GM12892 (cell line): ENCODE data around the gene MPRIP.
A peak's percentile ranks its signal among the peaks of the same experiment; 100 is the strongest.

ENCODE experiments used
- DNase-seq: peaks from one replicate; pipeline ENCODE4 v3.0.0; 2011; ENCODE audit not compliant: insufficient read length
- FAIRE-seq: peaks from 2 replicates; lab custom pipeline; 2011; peaks lifted over from hg19 to GRCh38; lab: Jason Lieb, UNC
- POLR2A ChIP-seq: IDR thresholded peaks from 2 replicates; pipeline ENCODE4 v1.6.1; 2011; ENCODE audit warnings: low read depth, low read length, control low read depth
- POLR2AphosphoS5 ChIP-seq: IDR thresholded peaks from 2 replicates; pipeline ENCODE4 v1.6.1; 2011; ENCODE audit warnings: low read depth, low read length, control low read depth
- TAF1 ChIP-seq: IDR thresholded peaks from 2 replicates; pipeline ENCODE4 v1.6.1; 2011; ENCODE audit warnings: low read depth, mild to moderate bottlenecking, control low read depth, low read length, borderline replicate concordance

Gene MPRIP

GRCh38 chr17:17120701-17121100 lies 78.4 kb downstream of the MPRIP start:
- no peak for TF ChIP-seq POLR2AphosphoS5
- TF ChIP-seq TAF1: no peak
- TF ChIP-seq POLR2A: no peak
- FAIRE-seq: no peak
- DNase-seq: no peak

GRCh38 chr17:17121162-17121561 lies 78.9 kb downstream of the MPRIP start:
- TF ChIP-seq POLR2AphosphoS5 (no peak), POLR2A (no peak)
- FAIRE-seq (no peak), DNase-seq (no peak)

- DNase-seq: no peak
- peak; percentile 24 for FAIRE-seq
- TF ChIP-seq POLR2A (no peak), POLR2AphosphoS5 (no peak), TAF1 (no peak)
Measured at GRCh38 chr17:17122781-17123483, 80.7 kb downstream of the MPRIP start.

GRCh38 chr17:17124341-17124740 lies 82.1 kb downstream of the MPRIP start:
- DNase-seq (no peak), FAIRE-seq (no peak)
- TF ChIP-seq POLR2A: no peak
- no peak for TF ChIP-seq POLR2AphosphoS5
- no peak for TF ChIP-seq TAF1

GRCh38 chr17:17125136-17126084 lies 83.2 kb downstream of the MPRIP start:
- FAIRE-seq: peak; percentile 14
- no peak for TF ChIP-seq POLR2A
- no peak for TF ChIP-seq TAF1
- no peak for TF ChIP-seq POLR2AphosphoS5
- DNase-seq: no peak

GRCh38 chr17:17126131-17127110 lies 84.2 kb downstream of the MPRIP start:
- FAIRE-seq (no peak), DNase-seq (no peak)
- TF ChIP-seq TAF1 (no peak), POLR2A (no peak), POLR2AphosphoS5 (no peak)

- TF ChIP-seq TAF1 (no peak), POLR2AphosphoS5 (no peak), POLR2A (no peak)
- FAIRE-seq (no peak), DNase-seq (no peak)
Measured at GRCh38 chr17:17127156-17127555, 84.9 kb downstream of the MPRIP start.

GRCh38 chr17:17127730-17128291 lies 85.6 kb downstream of the MPRIP start:
- TF ChIP-seq POLR2A (no peak), POLR2AphosphoS5 (no peak), TAF1 (no peak)
- no peak for FAIRE-seq
- no peak for DNase-seq

GRCh38 chr17:17128476-17129075 lies 86.3 kb downstream of the MPRIP start:
- no peak for TF ChIP-seq POLR2A
- no peak for TF ChIP-seq POLR2AphosphoS5
- TF ChIP-seq TAF1: no peak
- no peak for FAIRE-seq
- DNase-seq: no peak

- FAIRE-seq: no peak
- no peak for TF ChIP-seq TAF1
- no peak for TF ChIP-seq POLR2A
- TF ChIP-seq POLR2AphosphoS5: no peak
- no peak for DNase-seq
Measured at GRCh38 chr17:17129466-17129865, 87.2 kb downstream of the MPRIP start.
